T47D (cell line): Measurements from ENCODE around the gene RFX4.

Source experiments
- DNase-seq, 2 experiments: peaks; one replicate each; pipeline versions ENCODE4 v3.0.0 to v3.0.0-alpha.2; 2011 to 2012; ENCODE audit warnings: low read depth in 1 of 2, low spot score in 1 of 2
- JUND ChIP-seq: IDR thresholded peaks from 2 replicates; pipeline ENCODE4 v1.6.1; 2012; ENCODE audit warnings: low read depth
- in situ Hi-C: cut with HindIII; loops from 2 replicates; pipeline ENCODE4 v1.10.0; 2016; ENCODE audit warnings: low sequenced_read_pairs, low pct_unique_long_range_greater_than_20kb

The RFX4 gene

DNA sequence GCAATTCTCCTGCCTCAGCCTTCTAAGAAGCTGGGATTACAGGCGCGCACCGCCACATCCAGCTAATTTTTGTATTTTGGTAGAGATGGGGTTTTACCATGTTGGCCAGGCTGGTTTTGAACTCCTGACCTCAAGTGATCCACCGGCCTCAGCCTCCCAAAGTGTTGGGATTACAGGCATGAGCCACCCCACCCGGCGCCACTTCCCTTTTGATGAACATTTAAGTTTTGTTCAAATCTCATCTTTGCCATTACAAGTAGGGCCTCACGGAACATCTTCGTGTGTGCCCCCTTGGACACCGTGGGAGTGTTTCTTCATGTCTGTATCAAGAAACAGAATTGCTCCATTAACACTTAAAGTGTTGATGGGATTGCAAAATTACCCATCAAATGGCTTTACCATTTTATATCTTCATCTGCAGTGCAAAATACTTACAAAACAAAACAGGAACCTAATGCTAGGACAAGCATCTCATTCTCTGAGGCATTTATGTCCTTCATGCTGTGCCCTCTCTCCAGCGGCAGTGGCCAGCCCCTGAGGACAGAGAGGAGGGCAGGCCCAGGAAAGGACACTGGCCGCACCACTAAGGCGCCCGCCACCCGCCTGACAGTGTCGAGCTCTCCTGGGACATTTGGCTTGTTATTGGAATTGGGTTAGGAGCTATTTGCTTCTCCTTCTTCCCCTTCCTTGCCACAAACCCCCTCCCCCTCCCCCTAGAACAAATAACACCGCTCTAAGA is 61.7 kb downstream of the RFX4 start:
- in situ Hi-C loops: no loop called here

DNA sequence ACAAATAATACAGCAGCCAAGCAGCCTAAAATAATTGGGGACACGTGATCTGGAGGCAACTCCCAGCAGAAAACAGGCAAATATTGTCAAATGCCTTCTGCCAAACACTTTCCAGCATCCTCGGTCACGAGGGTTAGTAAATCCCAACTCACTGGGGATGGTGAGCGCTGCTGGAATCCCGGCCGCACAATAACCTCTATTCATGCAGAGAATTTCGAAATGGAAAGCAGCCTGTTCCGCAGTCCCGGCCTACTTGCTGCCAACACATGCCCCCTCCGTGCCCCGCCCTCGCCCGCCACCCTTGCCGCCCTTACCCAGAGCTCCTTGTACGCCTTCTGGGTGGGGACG is 62.2 kb downstream of the RFX4 start:
- in situ Hi-C loops: no loop called here
- DNase-seq: peak; percentile 18 to 94
- no peak for TF ChIP-seq JUND

More for the DNA sequence above, 61.7 kb downstream of the RFX4 start:
- DNase-seq: no peak
- no peak for TF ChIP-seq JUND

DNA sequence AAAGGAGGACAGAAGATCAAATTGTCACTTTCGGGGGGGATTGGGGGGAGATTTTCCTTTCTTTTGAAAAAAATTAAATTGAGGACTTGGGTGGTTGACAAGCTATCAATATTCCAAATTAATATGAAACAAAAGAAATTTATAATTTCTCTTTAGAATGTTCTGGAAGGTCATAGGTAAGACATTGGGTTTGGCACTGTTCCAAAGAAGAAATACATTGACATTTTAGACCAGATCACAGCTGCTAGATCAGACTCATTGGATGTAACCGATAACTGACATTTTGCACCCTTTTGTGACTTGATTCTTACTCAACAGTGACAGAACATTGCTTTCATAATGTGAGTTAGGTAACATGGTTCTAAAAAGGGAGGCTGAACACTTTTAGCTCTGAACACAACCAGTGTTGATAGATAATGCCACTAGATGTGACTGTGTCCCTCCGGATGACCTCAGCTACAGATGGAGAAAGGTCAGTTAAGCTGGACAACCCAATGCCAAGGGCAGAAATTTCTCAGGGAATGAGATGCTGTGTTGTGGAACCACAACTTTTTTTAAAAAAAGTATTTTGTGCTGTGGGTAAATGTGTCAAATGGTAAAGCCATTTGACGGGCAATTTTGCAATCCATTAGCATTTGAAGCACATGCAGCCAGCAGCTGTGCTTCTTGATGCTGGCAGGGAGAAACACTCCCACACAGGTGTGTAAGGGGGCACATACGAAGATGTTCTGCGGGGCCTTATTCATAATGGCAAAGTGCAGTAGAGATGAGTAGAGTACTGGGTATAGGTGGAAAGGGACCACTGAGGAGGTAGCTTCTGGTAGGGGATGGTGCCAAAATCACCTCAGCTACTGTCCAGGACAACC is 62.9 kb downstream of the RFX4 start:
- no peak for DNase-seq
- in situ Hi-C loops: no loop called here
- no peak for TF ChIP-seq JUND

DNA sequence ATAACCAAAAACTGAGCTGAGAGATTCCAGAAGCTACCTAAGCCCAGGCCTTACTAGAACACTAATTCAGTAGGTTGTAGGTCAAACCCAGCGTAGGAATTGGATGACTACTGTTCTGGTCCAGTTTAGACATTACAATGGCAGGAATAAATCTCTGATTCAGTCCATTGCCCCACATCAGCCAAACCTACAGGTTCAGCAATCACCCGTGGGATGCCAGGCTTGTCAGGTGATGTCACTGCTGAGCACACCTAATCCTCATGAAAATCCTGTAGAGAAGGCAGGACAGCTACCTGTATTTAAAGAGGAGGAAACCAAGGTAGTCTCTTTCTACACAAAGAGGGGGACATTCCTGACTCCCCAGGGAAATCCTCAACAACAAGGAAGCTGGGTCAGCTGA is 63.7 kb downstream of the RFX4 start:
- in situ Hi-C loops: no loop called here
- peak in 1 of 2 experiments; percentile 28 for DNase-seq

DNA sequence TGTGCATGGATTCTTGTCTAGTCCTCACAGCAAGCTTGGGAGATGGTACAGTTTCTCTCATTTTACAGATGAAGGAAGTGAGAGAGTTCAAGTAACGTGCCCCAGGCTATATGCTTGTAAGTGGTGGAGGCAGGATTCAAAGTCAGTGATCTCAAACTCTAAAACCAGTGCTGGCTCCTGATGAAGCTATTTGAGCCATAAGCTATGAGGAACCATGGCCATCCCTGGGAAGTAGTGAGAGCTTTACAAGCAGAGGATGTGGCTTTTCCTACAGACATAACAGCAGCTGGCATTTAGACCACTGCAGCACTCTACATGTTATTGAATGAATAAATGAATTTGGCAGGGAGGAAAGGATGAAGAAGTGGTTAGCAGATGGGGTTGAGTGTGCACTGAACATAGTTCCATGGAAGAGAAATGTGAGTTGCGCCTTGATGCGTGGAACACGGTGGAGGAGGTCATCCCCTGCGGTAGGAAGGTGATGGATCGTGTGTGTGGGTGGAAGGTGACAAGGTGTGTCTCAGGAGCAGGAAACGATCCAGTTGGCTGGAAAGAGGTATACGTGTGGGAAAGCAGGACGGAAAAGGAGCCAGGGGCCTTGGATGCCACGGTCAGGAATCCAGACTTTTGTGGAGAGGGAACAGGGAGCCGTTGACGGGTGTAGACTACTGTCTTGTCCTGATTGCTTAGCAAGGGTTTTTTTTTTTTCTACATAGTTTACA is 65.2 kb downstream of the RFX4 start:
- DNase-seq: no peak
- TF ChIP-seq JUND: no peak
- in situ Hi-C loops: no loop called here

More for the DNA sequence above, 63.7 kb downstream of the RFX4 start:
- TF ChIP-seq JUND: no peak

DNA sequence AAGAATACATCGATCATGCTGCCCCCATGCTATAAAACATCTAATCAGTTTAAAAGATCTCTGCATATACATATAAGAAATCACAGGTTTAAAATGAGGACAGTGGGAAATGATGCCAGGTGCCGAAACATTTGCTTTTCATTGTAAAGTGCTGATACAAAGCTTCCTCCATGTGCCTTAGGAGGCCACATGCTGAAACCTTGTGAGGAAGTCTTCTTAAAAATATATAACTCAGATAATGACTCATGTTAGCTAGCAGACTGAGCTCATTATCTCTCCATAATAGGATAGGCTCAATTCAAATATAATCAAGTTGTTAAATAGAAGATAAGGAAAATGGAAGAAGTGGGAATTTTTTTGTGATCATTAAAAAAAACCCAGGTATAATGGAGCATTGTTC is 65.9 kb downstream of the RFX4 start:
- DNase-seq: no peak
- no peak for TF ChIP-seq JUND
- in situ Hi-C loops: no loop called here

DNA sequence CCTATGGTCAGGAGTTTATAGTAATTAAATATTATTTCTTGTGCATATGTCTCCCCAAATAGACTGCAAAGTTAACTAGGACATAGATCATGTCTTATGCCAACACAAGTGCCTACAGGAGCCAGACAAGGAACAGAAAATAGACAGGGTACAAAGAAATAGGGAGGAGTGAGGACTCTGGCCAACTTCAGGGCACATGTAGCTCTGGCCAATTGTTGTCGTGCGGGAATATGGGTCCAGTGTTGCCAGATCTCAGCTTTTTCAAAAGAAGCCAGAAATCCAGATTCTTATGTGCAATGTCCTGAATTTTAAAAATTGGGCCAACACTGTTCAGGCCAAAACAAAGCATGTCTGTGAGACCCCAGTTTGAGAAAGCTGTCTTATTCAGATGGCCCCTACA is 68.7 kb downstream of the RFX4 start:
- no peak for TF ChIP-seq JUND
- no peak for DNase-seq
- in situ Hi-C loops: no loop called here

DNA sequence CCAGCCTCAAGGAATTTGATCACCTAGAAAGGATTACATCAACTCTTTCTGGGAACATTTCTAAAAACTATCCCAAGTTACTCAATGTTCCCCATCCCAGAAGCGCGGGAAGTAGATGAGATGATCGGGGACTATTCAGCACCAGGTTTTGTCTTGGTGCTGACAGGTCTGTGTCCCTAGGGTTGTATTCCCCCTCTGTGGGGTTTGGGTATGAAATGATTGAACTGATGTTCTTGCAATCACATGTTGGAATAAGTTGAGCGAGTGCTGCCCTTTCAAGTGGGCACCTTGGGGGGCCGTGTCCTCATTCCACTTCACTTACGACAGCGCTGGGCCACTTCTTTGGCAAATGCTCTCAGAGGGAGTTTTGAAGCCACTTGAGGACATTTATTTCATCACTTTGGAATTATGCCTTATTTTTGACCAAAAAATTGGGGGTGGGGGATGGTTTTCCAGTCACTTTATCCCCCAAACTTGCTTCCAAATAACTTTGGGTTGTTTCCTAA is 69.8 kb downstream of the RFX4 start:
- in situ Hi-C loops: no loop called here
- no peak for DNase-seq
- no peak for TF ChIP-seq JUND

DNA sequence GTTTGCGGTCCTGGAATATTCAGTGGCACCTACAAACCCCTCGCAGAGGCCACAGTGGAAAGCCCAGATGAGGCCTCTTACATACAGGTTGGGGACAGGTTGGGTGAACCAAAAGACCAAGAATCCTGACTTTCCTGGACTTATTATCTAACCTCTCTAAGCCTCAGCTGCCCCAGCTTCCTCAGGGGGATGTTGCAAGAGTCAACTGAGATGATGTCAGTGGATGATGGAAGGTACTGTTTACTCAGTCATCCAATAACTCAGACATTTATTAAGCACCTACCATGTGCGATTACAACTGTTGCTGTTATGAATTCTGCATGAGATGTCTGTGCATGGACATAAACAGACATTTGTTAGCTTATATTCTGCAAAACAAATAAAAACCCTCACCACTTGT is 72.8 kb downstream of the RFX4 start:
- TF ChIP-seq JUND: no peak
- DNase-seq: no peak
- in situ Hi-C loops: no loop called here

DNA sequence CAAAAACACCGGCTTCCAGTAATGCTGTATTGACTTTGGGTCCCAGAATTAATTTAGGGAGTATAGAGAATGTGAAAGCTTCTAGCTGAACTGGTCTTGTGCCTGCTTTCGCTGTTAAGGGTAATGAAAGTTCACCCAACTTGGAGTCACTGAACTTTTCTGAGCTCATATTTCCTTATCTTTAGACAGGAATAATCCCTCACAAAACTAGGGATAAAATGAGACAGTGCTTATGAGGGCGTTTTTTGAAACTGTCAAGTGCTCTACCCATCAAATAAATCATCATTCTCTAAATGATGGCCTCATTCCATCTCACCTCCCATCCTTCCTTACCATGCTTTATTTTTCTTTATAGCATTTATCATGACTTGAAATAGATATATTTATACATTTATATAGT is 74.7 kb downstream of the RFX4 start:
- no peak for DNase-seq
- in situ Hi-C loops: no loop called here
- TF ChIP-seq JUND: no peak

DNA sequence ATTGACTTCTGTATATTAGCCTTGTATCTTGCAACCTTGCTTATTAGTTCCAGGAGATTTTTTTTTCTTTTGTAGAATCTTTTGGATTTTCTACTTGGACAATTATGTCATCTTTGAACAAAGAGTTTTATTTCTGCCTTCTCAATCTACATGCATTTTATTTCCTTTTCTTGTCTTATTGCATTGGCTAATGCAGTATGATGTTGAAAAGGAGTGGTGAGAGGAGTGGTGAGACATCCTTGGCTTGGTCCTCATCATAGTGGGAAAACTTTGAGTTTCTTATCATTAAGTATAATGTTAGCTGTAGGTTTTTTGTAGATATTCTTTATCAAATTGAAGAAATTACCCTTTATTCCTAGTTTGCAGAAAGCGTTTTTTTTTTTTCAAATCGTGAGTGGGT is 80.6 kb downstream of the RFX4 start:
- in situ Hi-C loops: no loop called here
- no peak for TF ChIP-seq JUND
- no peak for DNase-seq

DNA sequence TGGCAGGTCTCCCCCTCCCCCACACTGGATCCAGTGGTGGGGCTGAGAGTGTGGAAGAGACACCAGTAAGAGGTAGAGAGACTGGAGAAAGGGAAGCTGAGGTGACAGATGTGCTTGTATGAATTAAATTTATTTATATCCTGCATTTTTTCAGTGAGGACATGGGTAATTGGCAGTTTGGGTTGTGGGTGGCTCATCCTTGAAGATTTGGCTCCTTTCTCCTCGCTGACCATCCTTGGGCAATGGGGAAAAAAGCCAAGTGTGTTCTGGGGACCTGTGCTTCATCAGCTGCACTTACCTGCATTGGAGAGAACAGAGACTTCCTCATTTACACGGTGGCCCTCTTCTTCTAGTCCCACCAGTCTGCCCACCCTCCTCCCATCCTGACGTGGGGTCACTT is 86.4 kb downstream of the RFX4 start:
- DNase-seq: no peak
- no peak for TF ChIP-seq JUND
- in situ Hi-C loops: no loop called here

DNA sequence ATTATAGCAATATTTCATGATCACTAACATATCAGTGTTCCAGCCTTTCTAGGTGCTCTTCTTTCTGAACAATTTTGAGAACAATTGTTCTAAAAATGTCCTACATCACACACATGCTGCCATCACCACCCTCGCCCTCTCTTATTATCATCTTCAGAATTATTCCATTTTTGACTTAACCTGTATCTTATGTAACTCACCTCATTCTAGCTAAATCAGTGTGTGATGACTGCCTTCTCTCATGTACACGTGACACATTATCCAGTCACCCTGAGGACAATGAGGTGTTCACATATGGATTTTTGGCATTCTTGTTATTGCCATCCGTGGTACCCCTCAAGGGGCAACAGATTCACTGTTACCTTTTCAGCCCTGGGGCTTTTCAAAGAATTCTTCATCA is 87.3 kb downstream of the RFX4 start:
- TF ChIP-seq JUND: no peak
- in situ Hi-C loops: no loop called here
- DNase-seq: no peak
